H1 (cell line): ENCODE data around the gene LEMD1. TPM values are rescaled to one million over a fixed set of nuclear protein-coding genes. Genes with fewer than 3 reads are reported as not detected.

Experiments
- CTCF ChIA-PET: fragments of 300-600 bp; sonication (Branson Sonifier 250); formaldehyde crosslinking; loops from one replicate; lab custom pipeline; 2021; ENCODE audit not compliant: partially characterized antibody; lab: Charles Lee
- POLR2A ChIA-PET: fragments of 300-600 bp; sonication (Branson Sonifier 250); formaldehyde crosslinking; loops from one replicate; lab custom pipeline; 2021; ENCODE audit warnings: inconsistent platforms; ENCODE audit not compliant: partially characterized antibody; lab: Charles Lee
- DNase-seq, 2 experiments: peaks; one replicate each; pipeline versions ENCODE4 v3.0.0 to v3.0.0-alpha.2; 2010 to 2022; ENCODE audit warnings: low spot score in 2 of 2, low read depth in 1 of 2, mixed read lengths in 1 of 2
- FAIRE-seq: peaks from 2 replicates; lab custom pipeline; 2011; peaks lifted over from hg19 to GRCh38; lab: Jason Lieb, UNC
- H2AFZ ChIP-seq: 2 replicates; pipeline ENCODE4 v1.8.1; 2012; ENCODE audit warnings: low read length, inconsistent platforms
- H2AK5ac ChIP-seq: 2 replicates; pipeline ENCODE4 v1.6.1; 2013; ENCODE audit warnings: low read depth, low read length
- H2BK120ac ChIP-seq: replicated peaks from 2 replicates; pipeline ENCODE3; 2013; ENCODE audit warnings: low read depth, low read length, inconsistent platforms
- H2BK12ac ChIP-seq: 2 replicates; pipeline ENCODE4 v1.6.1; 2013; ENCODE audit warnings: low read depth, low read length
- H2BK15ac ChIP-seq: 2 replicates; pipeline ENCODE4 v1.6.1; 2013; ENCODE audit warnings: low read length
- H2BK20ac ChIP-seq: 2 replicates; pipeline ENCODE4 v1.6.1; 2013; ENCODE audit warnings: low read length
- H2BK5ac ChIP-seq: 2 replicates; pipeline ENCODE4 v1.6.1; 2013; ENCODE audit warnings: low read depth, low read length
- H3K14ac ChIP-seq: 2 replicates; pipeline ENCODE4 v1.6.1; 2013; ENCODE audit warnings: inconsistent platforms; ENCODE audit not compliant: insufficient read length
- H3K18ac ChIP-seq: 2 replicates; pipeline ENCODE4 v1.6.1; 2013; ENCODE audit warnings: low read length; ENCODE audit errors: extremely low read depth
- H3K23ac ChIP-seq: 2 replicates; pipeline ENCODE4 v1.6.1; 2013; ENCODE audit warnings: inconsistent platforms; ENCODE audit not compliant: insufficient read length
- H3K23me2 ChIP-seq: 2 replicates; pipeline ENCODE4 v1.6.1; 2013; ENCODE audit warnings: low read depth, low read length
- H3K27ac ChIP-seq: 2 replicates; pipeline ENCODE4 v1.6.1; 2011; ENCODE audit warnings: low read depth, low read length, inconsistent platforms
- H3K27me3 ChIP-seq, 4 experiments: replicated peaks in 1 of 4; 1 replicate in 1 of 4; 2 replicates in 3 of 4; pipeline versions ENCODE4 v1.6.1 to v1.8.1; 2011 to 2013; ENCODE audit warnings: low read length in 3 of 4, mild to moderate bottlenecking in 3 of 4, inconsistent platforms in 2 of 4, mixed read lengths in 2 of 4, moderate library complexity in 1 of 4; ENCODE audit not compliant: control insufficient read depth in 3 of 4, insufficient read depth in 3 of 4; ENCODE audit errors: extremely low read depth in 1 of 4
- H3K36me3 ChIP-seq, 4 experiments: 2 replicates each; pipeline versions ENCODE4 v1.6.1 to v1.8.1; 2011 to 2013; ENCODE audit warnings: mild to moderate bottlenecking in 4 of 4, low read length in 3 of 4, moderate library complexity in 2 of 4, control low read depth in 1 of 4, inconsistent platforms in 1 of 4; ENCODE audit not compliant: insufficient read depth in 4 of 4, control insufficient read depth in 2 of 4
- H3K4ac ChIP-seq: replicated peaks from 2 replicates; pipeline ENCODE3; 2013; ENCODE audit warnings: low read length, low read depth, mixed read lengths, inconsistent platforms; ENCODE audit not compliant: insufficient read length
- H3K4me1 ChIP-seq, 4 experiments: replicated peaks in 1 of 4; 1 replicate in 1 of 4; 2 replicates in 3 of 4; pipeline versions ENCODE4 v1.6.1 to v1.8.1; 2011 to 2013; ENCODE audit warnings: low read length in 3 of 4, inconsistent platforms in 2 of 4, mixed read lengths in 1 of 4; ENCODE audit not compliant: insufficient read depth in 4 of 4, control insufficient read depth in 3 of 4
- H3K4me2 ChIP-seq, 2 experiments: 2 replicates each; pipeline versions ENCODE4 v1.6.1 to v1.8.1; 2011 to 2013; ENCODE audit warnings: low read depth in 2 of 2, low read length in 2 of 2, control low read depth in 1 of 2, inconsistent platforms in 1 of 2, mild to moderate bottlenecking in 1 of 2; ENCODE audit not compliant: insufficient read depth in 1 of 2
- H3K4me3 ChIP-seq, 4 experiments: fragments of 200-600, 300-600 bp in 1 of 4; sonication (generic), shearing (Covaris generic), sonication (Bioruptor Twin) in 1 of 4; 2 replicates each; pipeline versions ENCODE4 v1.5.1 to v1.8.1; 2011 to 2016; ENCODE audit warnings: low read length in 4 of 4, low read depth in 3 of 4, control low read depth in 2 of 4, inconsistent platforms in 2 of 4, mild to moderate bottlenecking in 2 of 4, mixed read lengths in 1 of 4, moderate library complexity in 1 of 4; ENCODE audit not compliant: insufficient read depth in 2 of 4; ENCODE audit errors: extremely low read depth in 1 of 4
- H3K56ac ChIP-seq: replicated peaks from 2 replicates; pipeline ENCODE3; 2013; ENCODE audit warnings: low read depth, mild to moderate bottlenecking, mixed read lengths, low read length, inconsistent platforms; ENCODE audit not compliant: insufficient read length
- H3K79me1 ChIP-seq: 2 replicates; pipeline ENCODE4 v1.6.1; 2013; ENCODE audit warnings: low read depth, low read length, control low read depth
- H3K79me2 ChIP-seq, 2 experiments: 2 replicates each; pipeline versions ENCODE4 v1.6.1 to v1.8.1; 2012 to 2013; ENCODE audit warnings: low read length in 2 of 2, mild to moderate bottlenecking in 2 of 2, inconsistent platforms in 1 of 2; ENCODE audit not compliant: insufficient read depth in 2 of 2, control insufficient read depth in 1 of 2
- H3K9ac ChIP-seq, 4 experiments: replicated peaks in 1 of 4; 1 replicate in 1 of 4; 2 replicates in 3 of 4; pipeline versions ENCODE4 v1.6.1 to v1.8.1; 2011 to 2013; ENCODE audit warnings: low read depth in 3 of 4, low read length in 3 of 4, control low read depth in 2 of 4, mild to moderate bottlenecking in 2 of 4, moderate library complexity in 2 of 4, inconsistent platforms in 1 of 4; ENCODE audit errors: extremely low read depth in 1 of 4
- H3K9me3 ChIP-seq, 2 experiments: 2 replicates each; pipeline versions ENCODE4 v1.6.1 to v1.8.1; 2012 to 2013; ENCODE audit warnings: mild to moderate bottlenecking in 2 of 2, moderate library complexity in 2 of 2, control low read depth in 1 of 2, inconsistent platforms in 1 of 2, low read depth in 1 of 2, low read length in 1 of 2, mixed read lengths in 1 of 2; ENCODE audit not compliant: insufficient read depth in 2 of 2
- H4K20me1 ChIP-seq, 2 experiments: replicated peaks in 1 of 2; 2 replicates each; pipeline versions ENCODE3 to v1.8.1; 2011 to 2013; ENCODE audit warnings: inconsistent platforms in 2 of 2, low read length in 2 of 2, mild to moderate bottlenecking in 1 of 2; ENCODE audit not compliant: insufficient read depth in 2 of 2, control insufficient read depth in 1 of 2
- H4K5ac ChIP-seq: 2 replicates; pipeline ENCODE4 v1.6.1; 2013; ENCODE audit warnings: low read length, low read depth, mixed read lengths, inconsistent platforms; ENCODE audit not compliant: insufficient read length
- H4K8ac ChIP-seq: 2 replicates; pipeline ENCODE4 v1.8.0; 2013; ENCODE audit warnings: mild to moderate bottlenecking, moderate library complexity, low read length, inconsistent platforms; ENCODE audit not compliant: insufficient read depth; ENCODE audit errors: extremely low read depth
- H4K91ac ChIP-seq: replicated peaks from 2 replicates; pipeline ENCODE3; 2013; ENCODE audit warnings: low read length, mixed read lengths, inconsistent platforms; ENCODE audit not compliant: insufficient read length
- BCL11A ChIP-seq, 2 experiments: IDR thresholded peaks; one replicate each; pipeline ENCODE4 v1.6.1; 2011; ENCODE audit warnings: low read depth in 2 of 2, low read length in 2 of 2, mild to moderate bottlenecking in 2 of 2
- CEBPB ChIP-seq: IDR thresholded peaks from 2 replicates; pipeline ENCODE4 v1.6.1; 2012; ENCODE audit warnings: low read depth, low read length
- CTCF ChIP-seq, 3 experiments: IDR thresholded peaks; 1 replicate in 2 of 3; 2 replicates in 1 of 3; pipeline versions ENCODE4 v1.5.1 to v1.6.1; 2011; ENCODE audit warnings: low read length in 3 of 3, mild to moderate bottlenecking in 3 of 3, inconsistent platforms in 2 of 3, low read depth in 1 of 3, moderate library complexity in 1 of 3; ENCODE audit not compliant: insufficient read depth in 1 of 3; ENCODE audit errors: control extremely low read depth in 1 of 3
- EP300 ChIP-seq, 2 experiments: IDR thresholded peaks; 1 replicate in 1 of 2; 2 replicates in 1 of 2; pipeline ENCODE4 v1.6.1; 2011 to 2012; ENCODE audit warnings: low read depth in 2 of 2, low read length in 2 of 2, mild to moderate bottlenecking in 2 of 2, borderline replicate concordance in 1 of 2, inconsistent platforms in 1 of 2, moderate library complexity in 1 of 2
- MAFK ChIP-seq: IDR thresholded peaks from 2 replicates; pipeline ENCODE4 v1.6.1; 2012; ENCODE audit warnings: low read depth, mild to moderate bottlenecking, improper control_type of control experiment, low read length
- POU5F1 ChIP-seq: IDR thresholded peaks from 2 replicates; pipeline ENCODE4 v1.6.1; 2011; ENCODE audit warnings: low read depth, mild to moderate bottlenecking, low read length, moderate library complexity
- SAP30 ChIP-seq: fragments of 300-600 bp; sonication (generic); IDR thresholded peaks from 2 replicates; pipeline ENCODE4 v1.7.1; 2012; ENCODE audit warnings: low read length, moderate library complexity, mild to moderate bottlenecking, inconsistent platforms; ENCODE audit not compliant: insufficient read depth, insufficient replicate concordance
- SIX5 ChIP-seq: IDR thresholded peaks from 2 replicates; pipeline ENCODE4 v1.6.1; 2011; ENCODE audit warnings: mild to moderate bottlenecking, low read depth, low read length
- SP1 ChIP-seq: IDR thresholded peaks from 2 replicates; pipeline ENCODE4 v1.6.1; 2011; ENCODE audit warnings: low read depth, low read length
- SUZ12 ChIP-seq: fragments of 200-600 bp; sonication (generic); IDR thresholded peaks from 2 replicates; pipeline ENCODE4 v1.6.1; 2012; ENCODE audit warnings: mild to moderate bottlenecking, inconsistent platforms, low read length, moderate library complexity, mixed read lengths
- TBP ChIP-seq: IDR thresholded peaks from 2 replicates; pipeline ENCODE4 v1.6.1; 2011; ENCODE audit warnings: low read depth, low read length, improper control_type of control experiment
- TCF12 ChIP-seq: IDR thresholded peaks from 2 replicates; pipeline ENCODE4 v1.6.1; 2011; ENCODE audit warnings: low read depth, mild to moderate bottlenecking, low read length
- ZNF274 ChIP-seq: IDR thresholded peaks from 2 replicates; pipeline ENCODE4 v1.7.0; 2012; ENCODE audit warnings: low read length, borderline replicate concordance; ENCODE audit errors: extremely low read depth
- polyA plus RNA-seq, 7 experiments: library from polyadenylated mRNA; depleted of rRNA in 3 of 7; stranded (reverse) in 5 of 7; unstranded in 2 of 7; fragments of >200 nt in 5 of 7; fragments of 200-250 nt in 2 of 7; gene quantifications; 1 replicate in 5 of 7; 2 replicates in 1 of 7; 4 replicates in 1 of 7; pipeline versions ENCODE4 v1.2.1 to v1.2.3, GENCODE V29; 2011 to 2013; ENCODE audit warnings: missing spikeins in 2 of 7, mixed read lengths in 2 of 7
- total RNA-seq: library from RNA; stranded (reverse); fragmentation: NEBNext Ultra II Directional; extraction: Animal tissue kit (Norgen Biotek cat#: 25700); gene quantifications from 2 replicates; pipeline ENCODE4 v1.2.1, GENCODE V29; 2021

The LEMD1 gene
- total and polyA plus RNA-seq, 2 of the 8 experiments (the other 6 are each of a cell fraction or from before 2014, with no cell fraction given): 10.0 to 10.5 TPM

GRCh38 chr1:205358579-205358978 is 63.3 kb downstream of the LEMD1 start:
- Histone ChIP-seq H3K36me3 (no peaks in the 10 kb centered on the region), H2AK5ac (no peak overlapping the region), H2BK12ac (no peak overlapping the region), H3K56ac (no peak overlapping the region), H3K27me3 (no peaks in the 10 kb centered on the region), H3K27ac (no peak overlapping the region), H3K4me3 (no peak overlapping the region), H4K91ac (no peak overlapping the region), H4K8ac (no peak overlapping the region), H4K20me1 (no peaks in the 10 kb centered on the region), H3K23me2 (no peaks in the 10 kb centered on the region), H2BK120ac (no peak overlapping the region), H3K79me2 (no peaks in the 10 kb centered on the region), H3K4ac (no peak overlapping the region), H2BK20ac (0 out of 2 replicates have a peak overlapping the region, but pooled peaks have one; percentile 62), H3K23ac (no peak overlapping the region), H3K4me2 (no peak overlapping the region), H2AFZ (no peak overlapping the region), H3K14ac (no peak overlapping the region), H3K9me3 (no peaks in the 10 kb centered on the region), H3K18ac (no peak overlapping the region), H3K79me1 (no peaks in the 10 kb centered on the region), H2BK5ac (no peak overlapping the region), H3K4me1 (peaks cover 6 to 23% (median 10%) of the 10 kb centered on the region in 4 experiments), H2BK15ac (no peak overlapping the region), H4K5ac (no peak overlapping the region), H3K9ac (no peak overlapping the region; a peak in 1 of 7 replicates)
- DNase-seq: no peak
- no peak for FAIRE-seq
- ChIA-PET CTCF (interaction anchor here (1.1 to 67.1 kb wide), 3 partner anchors 14 to 102 kb away, joined by 4 to 2424 read pairs (median 207); no protein-coding TSS in a partner anchor), POLR2A (interaction anchor here (1.0 to 1.2 kb wide), 2 partner anchors 43 to 71 kb away, joined by 3 read pairs; no protein-coding TSS in a partner anchor)
- TF ChIP-seq EP300 (IDR thresholded peaks at IDR 0.05; ENCODE audit: borderline replicate concordance in 1 of 2, low read depth in 2 of 2, low read length in 2 of 2) (no peak), ZNF274 (no peak), TCF12 (no peak), CTCF (IDR thresholded peaks at IDR 0.05; ENCODE audit: control extremely low read depth in 1 of 3, insufficient read depth in 1 of 3, low read depth in 1 of 3, low read length in 3 of 3) (no peak), SIX5 (no peak), CEBPB (no peak), SAP30 (no peak), SUZ12 (no peak), TBP (no peak), SP1 (no peak), MAFK (no peak), POU5F1 (no peak), BCL11A (IDR thresholded peaks at IDR 0.05; ENCODE audit: low read depth in 2 of 2, low read length in 2 of 2) (no peak)
